Activated CD4-positive, CD25-positive, alpha-beta regulatory T cell treated with anti-CD3 and anti-CD28 coated beads, Interleukin-2, amount 50 U/mL, for 16 hours (primary cell): ENCODE data around the gene SCLT1.

Experiments used
- DNase-seq: peaks from one replicate; pipeline ENCODE4 v3.0.0-alpha.2; 2020; ENCODE audit warnings: low read depth, low spot score

The SCLT1 gene

DNA sequence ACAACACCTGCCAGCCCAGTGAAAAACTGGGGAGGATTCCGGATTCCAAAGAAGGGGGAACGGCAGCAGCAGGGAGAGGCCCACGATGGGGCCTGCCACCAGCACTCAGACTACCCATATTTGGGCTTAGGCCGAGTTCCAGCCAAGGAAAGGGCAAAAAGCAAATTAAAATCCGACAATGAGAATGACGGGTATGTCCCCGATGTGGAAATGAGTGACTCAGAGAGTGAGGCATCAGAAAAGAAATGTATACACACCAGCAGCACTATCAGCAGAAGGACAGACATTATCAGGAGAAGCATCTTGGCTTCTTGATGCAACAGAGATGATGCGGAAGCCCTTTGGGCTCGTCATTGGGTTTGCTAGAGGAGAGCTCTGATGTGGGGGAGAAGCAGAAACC is 221.4 kb downstream of the SCLT1 start:
- DNase-seq: no peak

DNA sequence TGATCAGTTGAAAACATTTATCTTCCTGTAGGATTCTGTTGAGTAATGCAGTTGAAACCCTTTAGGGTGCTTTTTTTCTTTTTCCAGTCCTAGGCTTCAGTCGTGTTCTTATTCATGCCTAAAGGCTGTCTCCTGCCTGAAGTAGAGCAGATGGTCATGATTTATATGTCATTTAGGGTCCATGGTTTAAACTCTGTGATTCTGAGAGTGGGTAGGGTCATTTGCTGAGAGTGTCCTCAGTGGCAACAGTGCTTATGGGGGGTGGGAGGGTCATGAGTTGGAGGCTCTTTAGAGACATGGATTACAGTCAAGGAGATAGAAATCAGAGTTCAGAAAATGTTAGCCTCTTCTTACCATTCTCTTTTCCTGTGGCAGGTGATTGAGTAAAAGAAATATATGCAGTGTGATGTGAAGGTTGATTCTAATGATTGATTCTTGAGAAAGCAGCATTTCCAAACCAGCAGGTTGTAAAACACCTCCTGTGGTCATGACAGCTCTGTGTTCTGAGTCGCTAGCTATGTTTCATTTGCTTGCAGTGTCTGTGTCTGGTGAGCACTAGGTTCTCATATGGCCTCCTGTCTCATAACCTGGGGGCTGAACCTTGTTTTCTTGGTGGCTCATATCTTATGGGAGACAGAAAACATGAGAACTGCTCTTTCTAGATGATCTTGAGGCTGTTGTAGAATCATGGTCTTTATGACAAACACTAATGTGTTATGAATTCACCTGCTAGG is 223.4 kb downstream of the SCLT1 start:
- no peak for DNase-seq

GRCh38 chr4:128868758-128869157 is 224.6 kb downstream of the SCLT1 start:
- DNase-seq: no peak

- no peak for DNase-seq
Observed at GRCh38 chr4:128866691-128867090, 226.6 kb downstream of the SCLT1 start.

DNA sequence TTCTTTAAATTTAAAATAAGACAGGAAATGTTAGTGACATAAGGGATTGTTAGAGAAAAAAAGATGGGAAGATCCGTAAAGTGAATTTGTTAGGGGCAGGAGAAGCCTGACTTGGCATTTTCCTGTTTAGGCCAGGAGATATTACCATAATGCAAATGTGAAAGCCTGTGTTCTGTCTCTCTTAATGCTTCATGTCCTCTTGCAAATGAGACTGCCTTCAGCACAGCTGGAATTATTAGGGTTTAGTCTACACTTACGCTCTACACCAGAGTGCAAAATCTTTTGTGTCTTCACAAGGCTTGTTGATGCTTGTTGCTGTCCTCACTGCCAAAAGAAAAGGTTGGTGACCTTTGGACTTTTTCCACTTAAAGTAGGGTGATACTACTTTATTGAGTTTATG is 227.1 kb downstream of the SCLT1 start:
- no peak for DNase-seq

- no peak for DNase-seq
Observed at GRCh38 chr4:128865132-128865531, 228.2 kb downstream of the SCLT1 start.

- peak; percentile 45 for DNase-seq
Observed at GRCh38 chr4:128863312-128864075, 229.8 kb downstream of the SCLT1 start.

- DNase-seq: peak; percentile 5
Observed at GRCh38 chr4:128862608-128863311, 230.6 kb downstream of the SCLT1 start.

DNA sequence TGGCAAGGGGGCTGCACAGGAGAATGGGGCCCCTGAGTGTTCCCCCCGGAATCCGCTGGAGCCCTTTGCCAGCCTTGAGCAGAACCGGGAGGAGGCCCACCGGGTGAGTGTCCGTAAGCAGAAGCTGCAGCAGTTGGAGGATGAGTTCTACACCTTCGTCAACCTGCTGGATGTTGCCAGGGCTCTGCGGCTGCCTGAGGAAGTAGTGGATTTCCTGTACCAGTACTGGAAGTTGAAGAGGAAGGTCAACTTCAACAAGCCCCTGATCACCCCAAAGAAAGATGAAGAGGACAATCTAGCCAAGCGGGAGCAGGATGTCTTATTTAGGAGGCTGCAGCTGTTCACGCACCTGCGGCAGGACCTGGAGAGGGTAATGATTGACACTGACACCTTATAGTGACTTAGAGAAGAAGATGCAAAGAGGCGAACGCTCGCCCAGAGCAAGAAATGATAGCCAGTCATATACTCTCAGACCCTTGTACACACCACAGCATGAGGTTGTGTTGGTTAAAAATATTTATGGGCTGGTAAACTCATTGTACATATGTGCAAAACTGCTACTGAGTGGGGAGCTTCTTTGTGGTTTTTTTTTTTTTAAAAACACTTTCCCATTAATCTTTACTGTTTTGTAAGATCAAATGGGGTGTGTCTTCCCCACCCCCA is 231.4 kb downstream of the SCLT1 start:
- DNase-seq: no peak

DNA sequence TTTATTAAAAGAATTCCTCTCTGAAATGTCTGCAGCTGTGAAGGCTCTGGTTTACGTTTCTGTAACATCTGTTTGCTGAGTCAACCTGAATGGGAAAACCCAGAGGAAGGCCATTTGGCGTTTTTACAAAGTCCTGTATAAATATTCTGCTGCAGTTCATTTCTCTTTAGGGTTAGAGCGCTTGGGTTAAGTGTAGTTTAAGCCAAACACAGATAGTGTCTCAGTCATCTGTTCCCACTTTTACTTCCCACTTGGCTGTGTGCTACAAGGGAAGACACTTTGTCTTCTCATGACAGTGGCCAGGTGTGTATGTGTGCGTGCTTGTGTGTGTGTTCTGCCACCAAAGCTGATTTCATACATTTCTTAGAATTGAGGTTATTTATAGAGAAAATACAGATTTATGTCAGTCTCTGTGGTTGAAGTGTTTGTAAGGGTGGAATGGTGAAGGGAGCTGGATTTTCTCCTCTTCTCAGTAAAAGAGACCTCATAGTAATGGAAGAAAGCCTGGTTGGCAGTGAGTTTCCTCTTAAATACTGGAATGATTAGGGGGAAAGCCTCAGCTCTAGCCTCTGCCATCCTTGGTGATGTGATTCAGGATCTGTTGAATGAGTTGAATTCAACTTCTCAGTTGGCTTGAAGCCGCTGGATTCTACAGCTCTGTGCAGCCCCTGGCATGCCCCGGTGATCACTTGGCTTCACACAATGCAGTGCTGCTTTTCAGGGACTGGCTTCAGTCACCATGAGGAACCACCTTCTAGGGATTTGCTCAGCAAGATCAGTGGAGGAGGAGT is 233.3 kb downstream of the SCLT1 start:
- DNase-seq: no peak

GRCh38 chr4:128858879-128859671 is 234.3 kb downstream of the SCLT1 start:
- no peak for DNase-seq

GRCh38 chr4:128856246-128856645 is 237.1 kb downstream of the SCLT1 start:
- no peak for DNase-seq

DNA sequence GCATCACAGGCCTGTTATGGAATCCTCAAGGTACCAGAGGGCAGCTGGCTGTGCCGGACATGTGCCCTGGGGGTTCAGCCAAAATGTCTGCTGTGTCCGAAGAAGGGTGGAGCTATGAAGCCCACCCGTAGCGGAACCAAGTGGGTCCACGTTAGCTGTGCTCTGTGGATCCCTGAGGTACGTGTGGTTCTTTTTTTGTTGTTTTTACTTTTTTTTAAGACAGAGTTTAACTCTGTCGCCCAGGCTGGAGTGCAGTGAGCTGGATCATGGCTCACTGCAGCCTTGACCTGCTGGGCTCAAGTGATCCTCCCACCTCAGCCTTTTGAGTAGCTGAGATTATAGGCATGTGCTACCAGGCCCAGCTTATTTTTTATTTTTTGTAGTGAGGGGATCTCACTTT is 237.7 kb downstream of the SCLT1 start:
- no peak for DNase-seq

DNA sequence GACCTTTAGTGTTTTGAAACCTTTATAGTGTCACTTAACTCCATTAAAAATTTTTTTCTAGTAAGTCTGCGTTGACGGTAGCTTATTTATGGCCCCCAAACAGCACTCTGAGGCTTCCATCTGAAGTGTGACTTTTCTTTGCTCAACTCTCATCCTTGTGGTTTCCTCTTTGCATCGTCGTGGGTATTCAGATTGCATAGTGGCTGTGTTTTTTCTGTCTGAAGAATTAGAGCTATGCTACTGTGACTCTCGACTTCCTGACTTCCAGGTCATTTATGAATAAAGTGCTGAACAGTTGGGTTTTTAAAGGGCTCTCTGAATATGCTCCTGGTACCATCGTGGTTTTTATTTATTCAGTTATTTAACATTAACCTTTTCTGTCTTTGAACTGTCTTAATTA is 238.9 kb downstream of the SCLT1 start:
- no peak for DNase-seq

GRCh38 chr4:128853741-128854140 is 239.6 kb downstream of the SCLT1 start:
- no peak for DNase-seq

DNA sequence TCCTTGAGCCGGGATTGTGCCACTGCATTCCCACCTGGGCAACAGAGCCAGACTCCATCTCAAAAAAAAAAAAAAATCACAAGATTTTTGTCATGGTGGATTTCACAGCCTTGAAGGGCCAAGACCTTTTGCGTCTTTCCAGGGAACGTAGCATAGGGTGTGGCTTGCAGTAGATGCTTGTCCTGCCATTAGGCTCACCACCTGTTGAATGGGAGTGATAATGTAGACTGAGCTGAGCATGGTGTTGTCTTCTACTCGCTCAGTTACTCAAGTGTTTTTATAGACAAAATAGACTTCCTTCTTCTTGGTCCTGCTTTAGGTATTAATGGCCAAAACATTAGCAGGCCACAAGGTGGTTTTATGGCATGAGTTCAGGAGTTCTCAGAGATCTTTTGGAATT is 243.1 kb downstream of the SCLT1 start:
- no peak for DNase-seq

GRCh38 chr4:128848461-128848860 is 244.9 kb downstream of the SCLT1 start:
- no peak for DNase-seq

- DNase-seq: no peak
Observed at GRCh38 chr4:128847082-128847724, 246.1 kb downstream of the SCLT1 start.

- DNase-seq: no peak
Observed at GRCh38 chr4:128846063-128846462, 247.3 kb downstream of the SCLT1 start.

DNA sequence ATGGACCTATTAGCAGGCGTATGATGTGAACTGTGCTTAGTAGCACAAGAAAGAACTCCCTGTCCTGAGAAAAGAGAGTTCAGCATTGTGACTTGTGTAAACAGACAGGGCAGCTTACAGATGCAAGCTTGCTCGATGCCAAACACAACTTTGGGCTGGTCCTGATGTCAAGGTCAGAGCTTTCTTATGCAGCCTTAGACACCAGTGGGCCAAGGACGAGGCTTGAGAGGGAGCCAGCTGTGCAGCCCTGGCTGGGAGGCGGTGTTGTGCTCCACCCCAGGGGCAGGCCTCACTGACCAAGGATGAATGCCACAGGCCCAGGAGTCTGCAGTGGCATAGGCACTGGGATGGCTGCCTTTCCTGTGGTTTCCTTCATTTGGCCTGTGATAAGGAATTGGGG is 248.4 kb downstream of the SCLT1 start:
- no peak for DNase-seq
